ENCODE results near the gene CEMIP.
"Not testable (repeated sequence)": the region's sequence is repeated elsewhere in the genome, so short reads cannot be mapped to it uniquely, and the experiment has no call there.

The CEMIP gene

DNA sequence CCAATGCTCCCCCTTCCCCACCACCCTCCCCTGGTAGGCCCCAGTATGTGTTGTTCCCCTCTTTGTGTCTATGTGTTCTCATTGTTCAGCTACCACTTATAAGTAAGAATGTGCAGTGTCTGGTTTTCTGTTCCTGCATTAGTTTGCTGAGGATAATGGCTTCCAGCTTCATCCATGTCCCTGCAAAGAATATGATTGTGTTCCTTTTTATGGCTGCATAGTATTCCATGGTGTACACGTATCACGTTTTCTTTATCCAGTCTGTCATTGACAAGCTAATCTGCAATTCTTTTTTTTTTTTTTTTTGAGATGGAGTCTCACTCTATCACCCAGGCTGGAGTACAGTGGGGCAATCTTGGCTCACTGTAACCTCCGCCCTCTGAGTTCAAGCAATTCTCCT, 15.9 kb upstream of the CEMIP start:
- not testable (repeated sequence) for DNase-seq

DNA sequence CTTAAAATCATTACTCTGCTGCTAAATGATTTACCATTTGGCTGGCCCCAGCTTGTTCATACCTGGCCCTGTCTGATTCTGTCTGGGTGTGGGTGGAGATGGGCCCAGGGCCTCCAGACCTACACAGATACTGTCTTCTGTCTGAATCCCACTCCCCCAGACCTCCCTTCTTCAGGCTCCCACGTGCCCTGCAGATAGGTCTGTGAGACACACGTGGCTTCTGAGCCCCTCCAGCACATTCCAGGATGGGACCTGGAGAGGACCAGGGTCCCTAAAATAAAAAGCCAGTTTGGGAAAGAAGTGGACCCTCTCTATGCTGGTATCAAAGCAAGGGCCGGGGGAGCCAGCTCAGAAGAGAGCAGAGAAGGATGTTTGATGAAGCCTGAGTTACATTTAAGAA, 14.6 kb upstream of the CEMIP start:
- no peak for DNase-seq

DNA sequence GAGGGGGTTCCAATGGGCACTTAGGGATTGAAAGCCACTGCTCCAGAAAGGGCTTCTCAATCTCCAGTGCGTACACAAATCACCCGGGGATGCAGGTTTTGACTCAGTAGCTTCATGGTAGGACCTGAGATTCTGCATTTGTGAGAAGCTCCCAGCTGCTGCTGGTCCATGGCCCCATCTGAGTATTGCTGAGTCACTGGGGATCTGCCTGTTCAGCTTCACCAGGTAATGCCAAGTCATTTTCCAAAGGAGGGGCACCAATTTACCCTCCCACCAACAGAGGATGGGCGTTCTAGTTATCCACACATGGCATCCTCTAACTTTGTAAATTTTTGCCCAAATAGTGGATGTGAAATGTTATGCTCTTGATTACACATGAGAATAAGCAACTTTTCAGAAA, 12.9 kb upstream of the CEMIP start:
- no peak for DNase-seq

DNA sequence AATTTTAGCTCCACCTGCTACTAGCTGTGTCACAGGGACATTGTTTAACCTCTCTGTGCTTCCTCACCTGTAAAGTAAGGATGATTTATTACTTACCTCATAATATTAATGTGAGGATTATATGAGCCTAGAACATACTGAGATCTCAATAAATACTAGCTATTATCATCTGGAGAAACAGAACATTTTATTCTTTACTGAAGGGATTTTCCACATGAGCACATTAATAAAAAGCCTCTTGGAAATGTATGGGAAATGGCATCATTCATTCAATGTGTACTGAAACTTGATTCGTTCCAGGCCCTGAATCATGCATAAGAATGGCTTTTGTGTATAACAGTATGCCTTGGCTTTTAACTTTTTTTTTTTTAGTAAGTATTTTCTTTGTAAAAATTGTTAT, 11.0 kb upstream of the CEMIP start:
- no peak for DNase-seq

DNA sequence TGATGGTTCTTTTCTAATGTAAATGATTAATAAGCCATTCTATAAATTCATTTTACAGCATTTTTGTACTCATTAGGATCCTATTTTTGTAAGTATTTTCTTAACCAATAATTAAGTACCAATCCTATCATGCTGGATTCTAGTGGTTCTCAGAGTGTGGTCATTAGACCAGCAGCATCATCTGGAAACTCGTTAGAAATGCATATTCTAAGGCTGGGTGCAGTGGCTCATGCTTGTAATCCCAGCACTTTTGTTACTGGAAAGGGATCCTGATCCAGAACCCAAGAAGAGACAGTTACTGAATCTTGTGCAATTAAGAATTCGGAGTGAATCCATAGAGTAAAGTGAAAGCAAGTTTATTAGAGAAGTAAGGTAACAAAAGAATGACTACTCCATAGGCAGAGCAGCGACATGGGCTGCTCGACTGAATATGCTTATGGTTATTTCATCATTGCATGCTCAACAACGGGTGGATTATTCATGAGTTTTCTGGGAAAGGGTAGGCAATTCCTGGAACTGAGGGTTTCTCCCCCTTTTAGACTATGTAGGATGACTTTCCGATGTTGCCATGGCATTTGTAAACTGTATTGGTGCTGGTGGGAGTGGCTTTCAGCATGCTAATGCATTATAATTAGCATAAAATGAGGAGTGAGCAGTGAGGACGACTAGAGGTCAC, 9.9 kb upstream of the CEMIP start:
- no peak for DNase-seq

DNA sequence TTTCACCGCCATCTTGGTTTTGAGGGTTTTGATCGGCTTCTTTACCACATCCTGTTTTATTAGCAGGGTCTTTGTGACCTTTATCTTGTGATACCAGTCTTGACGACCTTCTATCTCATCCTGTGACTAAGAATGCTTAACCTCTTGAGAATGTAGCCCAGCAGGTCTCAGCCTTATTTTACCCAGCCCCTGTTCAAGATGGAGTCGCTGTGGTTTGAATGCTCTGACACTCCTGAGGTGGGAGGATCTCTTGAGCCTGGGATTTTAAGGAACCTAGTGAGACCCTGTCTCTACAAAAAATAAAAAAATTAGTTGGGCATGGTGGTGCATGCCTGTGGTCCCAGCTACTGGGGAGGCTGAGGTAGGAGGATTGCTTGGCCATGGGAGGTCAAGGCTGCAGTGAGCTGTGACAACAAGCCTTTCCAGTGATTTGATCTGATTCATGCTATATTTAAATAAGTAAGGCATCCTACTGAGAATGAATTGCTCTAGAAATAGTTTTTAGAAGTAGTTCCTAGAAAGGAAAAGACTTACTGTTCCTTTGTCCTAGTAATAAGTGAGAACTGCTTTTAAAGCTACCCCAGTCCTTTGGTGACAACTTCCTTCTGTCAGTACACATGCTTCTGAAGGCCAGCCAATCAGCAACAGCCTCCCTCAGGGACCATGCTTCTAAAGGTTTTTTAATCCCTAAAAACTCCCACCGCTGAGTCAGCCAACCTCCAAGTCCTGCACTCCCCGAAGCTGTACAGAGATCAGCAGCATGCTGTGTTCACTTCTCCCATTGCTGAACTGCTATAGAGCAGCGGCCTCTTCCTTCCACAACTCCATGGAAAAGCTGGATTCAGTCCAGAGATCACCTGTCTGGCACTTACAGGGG, 9.1 kb upstream of the CEMIP start:
- DNase-seq = no peak

DNA sequence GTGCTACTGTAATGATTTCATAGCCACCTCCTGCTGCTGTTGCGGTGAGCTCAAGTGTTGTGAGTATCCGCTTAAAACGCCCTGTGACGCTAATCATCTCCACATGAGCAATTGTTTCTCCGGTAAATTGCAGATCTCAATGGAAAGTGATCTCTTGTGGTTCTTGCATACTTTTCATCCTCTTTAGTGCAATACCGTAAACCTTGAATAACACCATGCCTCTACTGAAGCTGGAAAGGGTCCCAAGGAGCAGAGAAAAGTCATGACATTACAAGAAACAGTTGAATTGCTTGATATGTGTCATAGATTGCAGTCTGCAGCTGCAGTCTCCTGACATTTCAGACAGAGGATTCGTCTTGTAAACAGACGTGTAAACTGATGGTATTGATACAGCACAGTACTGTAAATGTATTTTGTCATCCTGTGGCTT, 6.0 kb upstream of the CEMIP start:
- no peak for DNase-seq

DNA sequence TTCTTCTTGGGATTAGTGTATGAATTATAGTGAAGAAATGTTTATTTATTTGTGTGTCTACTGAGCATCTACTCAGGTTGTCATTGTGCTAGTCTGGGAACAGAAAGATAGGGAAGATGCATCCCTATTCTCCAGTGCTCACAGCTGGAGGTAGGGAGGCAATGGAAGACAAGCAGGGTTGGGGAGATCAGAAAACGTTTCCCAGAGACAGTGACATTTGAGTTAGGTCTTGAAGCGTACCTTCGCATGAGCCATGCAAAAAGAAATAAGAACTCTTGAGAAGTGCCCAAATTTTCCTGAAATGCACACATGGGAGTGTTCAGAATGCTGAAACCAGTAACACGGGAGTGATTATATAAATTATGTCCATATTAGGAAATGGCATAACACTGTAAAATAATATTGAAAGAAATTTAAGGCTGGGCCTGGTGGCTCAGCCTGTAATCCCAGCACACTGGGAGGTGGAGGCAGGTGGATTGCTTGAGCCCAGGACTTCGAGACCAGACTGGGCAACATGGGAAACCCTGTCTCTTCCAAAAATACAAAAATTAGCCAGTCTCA, 5.3 kb upstream of the CEMIP start:
- no peak for DNase-seq

DNA sequence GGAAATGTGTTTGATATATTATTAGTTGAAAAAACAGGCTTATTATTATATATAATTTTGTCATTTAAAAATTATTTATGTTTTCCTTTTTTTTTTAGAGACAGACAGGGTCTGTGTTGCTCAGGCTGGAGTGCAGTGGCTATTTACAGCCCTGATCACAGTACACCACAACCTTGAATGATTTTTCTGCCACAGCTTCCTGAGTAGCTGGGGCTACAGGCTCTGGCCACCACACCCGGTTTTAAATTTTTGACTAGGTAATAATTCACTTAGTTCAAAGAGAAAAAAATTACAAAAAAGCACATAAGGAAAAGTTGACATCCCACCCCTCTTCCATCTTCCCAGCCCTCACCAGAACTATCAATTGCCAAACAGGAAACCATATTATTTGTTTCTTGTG, 4.7 kb upstream of the CEMIP start:
- DNase-seq = no peak

DNA sequence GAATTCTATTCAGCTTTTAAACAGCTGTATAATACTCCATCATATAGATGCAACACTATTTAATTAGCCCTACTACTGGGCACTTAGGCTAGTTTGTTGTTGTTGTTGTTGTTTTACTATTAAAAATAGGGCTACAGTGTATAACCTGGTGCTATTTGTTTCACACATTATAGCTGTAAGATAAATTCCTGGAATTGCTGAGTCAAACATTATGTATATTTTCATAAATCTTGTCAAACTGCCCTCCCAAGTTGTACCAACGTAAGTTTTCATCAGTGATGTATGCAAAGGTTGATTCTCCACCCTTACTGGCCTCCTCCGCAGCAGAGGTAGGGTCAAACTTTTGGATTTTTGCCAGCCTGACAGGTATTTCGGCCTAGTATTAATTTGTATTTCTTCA, 3.8 kb upstream of the CEMIP start:
- no peak for DNase-seq

DNA sequence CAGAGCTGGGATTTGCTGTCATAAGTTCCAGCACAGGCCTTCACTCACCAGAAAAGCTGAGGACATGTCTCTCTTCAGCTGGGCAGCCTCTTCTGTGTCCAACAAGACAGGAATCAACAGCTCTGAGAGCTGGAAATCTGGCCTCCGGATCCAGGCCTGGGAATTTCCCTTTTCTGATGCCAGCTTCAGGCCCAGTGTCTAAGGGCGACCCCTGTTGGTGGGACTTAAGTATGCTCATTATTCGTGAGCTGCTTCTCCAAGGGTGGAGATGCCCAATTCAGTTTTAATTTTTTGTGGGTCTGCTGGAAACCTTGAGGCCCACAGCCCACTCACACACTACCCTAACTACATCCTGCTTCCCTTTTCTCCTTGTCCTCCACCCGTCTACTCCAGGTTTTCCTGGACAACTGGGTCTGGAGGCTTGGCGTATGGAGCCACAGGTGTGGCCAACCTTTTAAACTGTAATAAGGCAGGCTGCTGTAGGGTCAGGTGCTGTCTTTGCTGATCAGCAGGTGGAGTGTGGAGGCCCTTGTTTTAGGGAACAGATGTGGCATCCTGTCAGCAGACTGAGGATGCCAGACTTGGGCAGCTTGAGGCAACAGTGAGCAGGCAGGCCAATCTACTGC, 2.6 kb upstream of the CEMIP start:
- DNase-seq = peak; percentile 7

DNA sequence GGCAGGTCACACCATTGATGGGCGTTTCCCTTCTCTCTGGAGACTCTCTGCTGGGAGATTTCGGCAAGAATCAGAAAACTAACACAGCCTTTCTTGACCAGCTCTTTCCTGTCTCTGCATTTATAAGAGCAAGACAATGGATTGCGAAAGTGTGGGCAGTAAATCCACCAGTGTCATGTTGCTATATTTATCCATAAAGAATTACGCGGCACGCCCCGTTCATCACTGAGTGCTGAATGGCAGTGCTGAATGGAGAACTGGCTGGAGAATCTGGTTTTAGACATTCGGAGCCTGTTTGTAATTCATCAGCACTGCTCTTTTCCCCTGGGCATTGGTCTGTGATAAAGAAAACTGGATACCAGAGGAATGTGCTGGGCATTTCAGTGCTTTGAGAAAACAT, 2.0 kb upstream of the CEMIP start:
- DNase-seq = peak; percentile 1

DNA sequence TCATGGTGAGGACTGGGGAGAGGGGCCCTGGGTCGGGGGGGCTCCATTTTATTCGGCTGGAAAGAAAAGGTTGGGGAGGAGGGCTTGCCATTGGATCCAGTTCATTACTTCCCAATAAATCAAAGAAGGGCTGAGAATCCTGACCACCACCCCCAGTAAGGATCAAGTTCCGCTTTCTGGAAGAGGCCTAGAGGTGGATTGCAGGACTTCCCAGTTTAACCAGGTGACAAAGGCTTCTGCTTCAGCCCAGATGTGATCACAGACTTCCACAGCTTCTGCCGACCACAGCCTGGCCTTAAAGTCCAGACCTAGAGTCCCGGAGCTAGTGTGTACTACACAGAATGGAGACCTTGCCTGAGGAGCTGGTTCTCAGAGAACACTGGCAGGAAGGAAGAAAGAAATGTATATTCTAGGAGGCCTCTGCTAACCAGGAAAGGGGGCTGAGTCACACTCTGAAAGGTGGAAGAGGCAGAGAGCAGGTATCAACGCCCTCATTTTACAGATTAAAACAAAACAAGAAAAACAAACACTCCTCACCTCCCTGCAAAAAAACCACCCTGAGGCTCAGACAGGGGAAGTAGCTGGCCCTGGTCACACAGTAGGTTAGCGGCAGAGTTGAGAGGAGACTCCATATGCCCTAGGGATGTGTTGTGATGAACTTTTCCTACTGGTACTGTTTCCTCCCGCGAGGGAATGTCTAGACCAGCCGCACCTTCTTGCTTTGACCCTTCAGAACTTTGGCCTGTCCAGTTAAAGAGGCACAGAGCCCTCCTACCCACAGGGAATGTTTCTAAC, 1.1 kb upstream of the CEMIP start:
- no peak for DNase-seq

DNA sequence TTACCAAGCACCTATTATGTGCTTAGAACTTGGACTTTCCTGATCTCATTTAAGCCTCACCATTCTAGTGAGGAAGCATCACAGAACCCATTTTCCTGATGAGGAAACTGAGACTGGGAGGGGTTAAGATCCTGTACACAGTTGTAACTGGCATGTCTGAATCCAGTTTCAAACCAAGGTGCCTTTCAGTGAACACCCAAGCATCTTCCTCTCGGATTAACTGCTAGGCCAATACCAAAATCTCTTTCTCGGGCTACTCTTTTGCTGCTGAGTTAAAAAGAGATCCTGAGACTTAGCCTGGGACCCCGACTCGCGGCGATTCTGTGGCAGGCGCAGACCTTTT, 578 bp upstream of the CEMIP start:
- no peak for DNase-seq

DNA sequence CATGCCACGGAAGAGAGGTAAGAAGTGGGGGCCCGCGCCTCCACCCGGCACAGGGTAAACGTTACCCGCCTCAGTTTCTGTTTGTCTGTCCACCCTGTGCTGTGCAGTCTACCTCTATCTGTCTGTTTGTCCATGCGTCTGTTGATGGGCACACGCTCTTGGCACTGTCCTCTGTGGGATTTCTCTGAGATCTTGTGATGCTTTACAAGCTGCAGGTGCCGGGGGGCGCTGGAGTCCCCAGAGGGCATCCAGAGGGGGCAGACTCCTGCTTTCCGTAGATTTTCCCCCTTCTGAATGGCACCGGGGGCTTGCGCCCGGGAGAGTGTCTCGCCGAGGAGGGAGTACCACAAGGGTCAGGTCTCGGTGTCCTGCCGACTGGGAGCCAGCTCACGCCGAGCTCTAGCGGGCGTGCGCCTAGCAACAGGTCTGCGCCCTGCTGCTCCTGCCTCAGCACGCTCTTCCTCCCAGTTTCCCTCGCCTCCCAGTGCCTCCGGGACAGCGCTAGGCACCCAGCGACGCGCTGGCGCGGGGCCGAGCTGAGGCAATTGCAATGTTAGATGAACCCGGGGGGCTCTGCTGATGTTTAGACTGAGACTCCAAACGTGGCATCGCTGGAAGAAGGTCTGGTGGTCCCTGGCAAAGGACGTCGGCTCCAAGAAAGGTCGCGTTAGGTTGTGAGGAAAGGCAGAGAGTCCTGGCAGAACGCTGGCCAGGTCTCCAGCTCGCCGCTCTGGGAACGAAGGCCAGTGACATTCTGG, 667 bp downstream of the CEMIP start:
- DNase-seq = no peak

DNA sequence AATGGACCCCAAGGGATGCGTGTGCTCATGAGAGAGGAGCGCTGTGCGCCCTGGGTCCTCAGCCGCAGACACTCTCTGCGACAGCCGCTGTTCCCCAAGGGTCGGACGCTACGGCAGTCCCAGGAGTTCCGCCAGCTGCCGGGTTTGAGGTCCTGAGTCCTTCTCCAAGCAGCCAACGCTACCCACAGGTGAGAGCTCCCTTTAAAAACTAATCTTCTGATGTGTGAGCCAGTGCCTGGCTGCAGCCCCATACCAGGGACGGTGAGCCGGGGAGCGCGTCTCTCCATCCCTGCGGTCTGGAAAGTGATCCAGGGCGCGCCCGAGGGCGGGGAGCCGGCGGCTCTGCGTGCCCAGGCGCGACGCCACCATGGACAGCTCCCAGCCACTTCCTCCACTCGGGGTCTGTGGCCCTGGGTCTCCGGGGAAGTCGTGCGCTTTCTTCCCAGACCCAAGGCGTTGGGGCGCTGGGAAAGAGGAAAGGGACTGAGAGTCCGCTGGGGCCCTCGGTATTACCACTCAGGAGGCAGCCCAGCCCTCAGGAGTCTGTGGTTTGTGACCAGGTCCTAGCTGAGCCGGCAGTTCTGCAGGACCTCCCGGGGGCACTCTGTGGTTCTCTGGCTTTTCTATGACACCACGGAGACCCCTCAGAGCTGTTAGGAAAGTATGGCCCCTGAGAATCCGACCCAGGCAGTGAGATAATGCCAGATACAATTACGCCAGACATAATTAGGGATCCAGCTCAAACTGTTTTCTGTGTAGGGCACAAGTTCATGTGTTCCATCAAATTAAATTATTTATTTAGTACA, 1.4 kb downstream of the CEMIP start:
- DNase-seq = no peak

DNA sequence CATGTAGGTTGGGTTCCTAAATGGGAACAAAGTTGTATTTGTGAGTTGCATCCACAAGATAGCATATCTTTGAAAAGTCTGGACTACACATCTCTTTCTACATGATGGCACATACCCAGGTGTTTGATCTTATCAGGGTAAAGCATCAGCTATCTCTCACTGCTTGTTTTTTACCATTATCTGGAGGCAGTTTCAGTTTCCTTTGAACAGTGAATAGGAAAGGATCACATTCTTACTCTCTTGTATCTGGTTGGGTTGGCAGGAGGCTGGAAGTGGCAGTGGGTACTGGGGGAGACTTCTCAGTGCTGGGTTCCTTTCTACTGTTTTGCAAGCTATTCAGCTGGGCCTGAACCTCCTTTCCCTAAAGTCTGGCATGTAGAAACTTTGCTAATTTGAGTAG, 4.1 kb downstream of the CEMIP start:
- DNase-seq = no peak

DNA sequence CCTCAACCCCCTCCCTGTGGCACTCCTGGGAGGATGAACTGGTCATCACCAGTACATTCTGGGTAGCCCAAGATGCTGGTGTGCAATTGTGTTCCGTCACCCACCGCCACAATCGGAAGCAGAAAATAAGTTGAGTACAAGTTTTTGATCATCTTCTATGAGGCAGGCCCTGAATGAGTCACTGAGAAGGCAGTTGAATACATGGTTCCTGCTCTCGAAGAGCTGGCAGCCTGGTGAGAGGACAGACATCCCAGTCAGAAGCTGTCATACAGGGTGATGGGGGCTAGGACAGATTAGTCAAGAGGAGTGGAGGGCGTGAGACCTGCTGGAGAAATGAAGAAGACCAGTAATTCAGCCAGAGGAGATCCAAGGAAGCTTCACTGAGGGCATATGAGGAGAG, 6.2 kb downstream of the CEMIP start:
- no peak for DNase-seq

DNA sequence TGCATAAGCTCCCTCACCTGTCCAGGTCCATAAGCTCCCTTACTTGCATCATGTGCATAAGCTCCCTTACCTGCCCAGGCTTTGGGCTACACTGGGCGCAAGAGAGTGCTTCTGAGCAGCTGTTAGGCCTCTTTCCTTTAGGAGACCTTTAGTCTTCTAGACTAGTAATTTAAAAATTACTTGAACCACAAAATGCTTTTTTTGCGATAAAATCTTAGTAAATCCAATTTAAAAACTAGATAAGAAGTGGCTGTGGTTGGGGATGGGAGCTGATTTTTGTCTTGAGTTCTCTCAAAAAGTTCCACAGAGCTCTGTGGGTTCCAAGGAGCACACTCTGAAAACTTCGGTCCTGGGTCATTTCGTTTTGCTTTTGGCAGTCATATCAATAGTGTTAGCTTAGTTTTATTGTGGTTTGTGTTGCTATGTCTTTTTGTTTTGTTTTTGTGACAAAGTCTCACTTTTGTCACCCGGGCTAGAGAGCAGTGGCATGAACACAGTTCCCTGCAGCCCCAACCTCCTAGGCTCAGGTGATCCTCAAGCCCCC, 6.7 kb downstream of the CEMIP start:
- DNase-seq = no peak

DNA sequence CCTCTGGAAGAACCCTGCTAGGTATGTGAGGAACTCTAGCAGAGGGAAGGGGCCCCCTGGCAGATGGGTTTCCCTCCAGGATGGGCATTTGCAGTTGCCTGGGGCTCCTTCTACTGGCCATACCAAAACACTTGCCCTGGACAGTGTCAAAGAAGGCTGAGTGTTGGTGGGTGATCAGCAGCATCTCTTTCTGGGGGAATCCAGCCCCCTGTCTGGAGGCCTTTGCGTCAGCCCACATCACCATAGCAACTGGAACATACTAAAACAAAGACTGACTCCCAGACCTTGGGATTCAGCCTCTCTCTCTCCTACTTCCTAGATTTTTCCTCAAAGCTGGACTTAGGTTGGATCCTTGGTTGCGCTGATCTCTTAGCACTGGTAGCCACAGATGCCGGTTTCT, 8.1 kb downstream of the CEMIP start:
- no peak for DNase-seq

DNA sequence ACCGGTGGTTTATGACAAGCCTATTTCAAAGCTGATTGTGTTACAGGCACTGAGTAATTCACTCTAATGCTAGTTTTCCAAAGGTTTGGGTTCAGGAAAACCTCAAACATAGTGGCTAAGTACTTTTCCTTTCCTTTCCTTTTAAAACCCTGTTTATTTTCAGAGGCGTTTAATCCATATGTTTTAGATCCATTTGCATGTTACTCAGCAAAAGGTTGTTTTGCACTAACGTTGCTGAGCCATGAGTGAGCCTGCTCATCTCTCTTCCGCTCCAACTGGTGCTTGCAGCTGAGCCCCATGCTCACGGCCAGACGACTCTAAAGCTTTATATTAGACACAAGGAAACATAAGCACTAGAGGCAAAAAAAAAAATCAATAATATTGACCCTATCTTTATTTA, 9.4 kb downstream of the CEMIP start:
- DNase-seq = no peak
